Caco-2 (cell line): ENCODE data around the gene DPF1. TPM values are rescaled to one million over a fixed set of nuclear protein-coding genes. Genes with fewer than 3 reads are reported as not detected.

Experiments
- BruUV-seq: library from RNA; stranded (reverse); fragments of 400-500 nt; replicated peaks from 2 replicates; lab custom pipeline; 2021; lab: Mats Ljungman, UMichigan
- CTCF ChIA-PET: fragments of 300-600 bp; sonication (Branson Sonifier 250); formaldehyde crosslinking; loops from one replicate; lab custom pipeline; 2022; ENCODE audit warnings: antibody characterized with exemption; lab: Charles Lee
- POLR2A ChIA-PET: fragments of 300-600 bp; sonication (Branson Sonifier 250); formaldehyde crosslinking; loops from one replicate; lab custom pipeline; 2022; ENCODE audit warnings: antibody characterized with exemption; lab: Charles Lee
- DNase-seq, 2 experiments: peaks; one replicate each; pipeline versions ENCODE4 v3.0.0 to v3.0.0-alpha.2; 2020 to 2022
- H3K27me3 ChIP-seq: replicated peaks from 2 replicates; pipeline ENCODE4 v1.6.0; 2011; ENCODE audit warnings: low read length; ENCODE audit not compliant: control insufficient read depth, insufficient read depth
- H3K36me3 ChIP-seq: 2 replicates; pipeline ENCODE4 v1.5.1; 2011; ENCODE audit warnings: low read length; ENCODE audit not compliant: control insufficient read depth, insufficient read depth
- H3K4me1 ChIP-seq: fragments of 250-450 bp; sonication (Bioruptor Pico); 2 replicates; pipeline ENCODE4 v1.5.1; 2020; ENCODE audit warnings: mild to moderate bottlenecking
- H3K4me3 ChIP-seq: 2 replicates; pipeline ENCODE4 v1.5.1; 2011; ENCODE audit warnings: low read depth, mild to moderate bottlenecking, control low read depth, low read length
- H3K9me3 ChIP-seq: fragments of 250-450 bp; sonication (Bioruptor Pico); 2 replicates; pipeline ENCODE4 v1.5.1; 2020; ENCODE audit warnings: mild to moderate bottlenecking, moderate library complexity
- H3K27ac Mint-ChIP-seq: one replicate; pipeline ENCODE4 v1.8.0; 2022; ENCODE audit warnings: mixed read lengths; ENCODE audit not compliant: unreplicated experiment
- H3K27me3 Mint-ChIP-seq: one replicate; pipeline ENCODE4 v1.8.0; 2022; ENCODE audit warnings: mixed read lengths; ENCODE audit not compliant: insufficient read depth, unreplicated experiment
- H3K36me3 Mint-ChIP-seq: one replicate; pipeline ENCODE4 v1.8.0; 2022; ENCODE audit warnings: mild to moderate bottlenecking, mixed read lengths; ENCODE audit not compliant: insufficient read depth, unreplicated experiment
- H3K4me1 Mint-ChIP-seq: one replicate; pipeline ENCODE4 v1.8.0; 2022; ENCODE audit warnings: low read depth, mixed read lengths; ENCODE audit not compliant: unreplicated experiment
- H3K4me3 Mint-ChIP-seq: one replicate; pipeline ENCODE4 v1.8.0; 2022; ENCODE audit warnings: mild to moderate bottlenecking, moderate library complexity, mixed read lengths; ENCODE audit not compliant: unreplicated experiment
- H3K9me3 Mint-ChIP-seq: one replicate; pipeline ENCODE4 v1.8.0; 2022; ENCODE audit warnings: mixed read lengths; ENCODE audit not compliant: unreplicated experiment
- intact Hi-C: fragments of 100-400 bp; cut with micrococcal nuclease; formaldehyde crosslinking; loops from one replicate; pipeline ENCODE4 v1.10.0; 2022; ENCODE audit not compliant: unreplicated experiment
- total RNA-seq: library from RNA; stranded (reverse); gene quantifications from 2 replicates; pipeline ENCODE4 v1.2.3, GENCODE V29; 2022
- TF ChIP-seq, protein P1 (sequence below), 2 experiments: fragments of 200-600 bp in 1 of 2; IDR thresholded peaks; 1 replicate in 1 of 2; 2 replicates in 1 of 2; pipeline versions ENCODE4 v1.5.1 to v1.8.0; 2011 to 2022; ENCODE audit warnings: antibody characterized with exemption in 1 of 2, control low read depth in 1 of 2, inconsistent platforms in 1 of 2, low read depth in 1 of 2, low read length in 1 of 2, mild to moderate bottlenecking in 1 of 2, moderate library complexity in 1 of 2; ENCODE audit not compliant: insufficient read depth in 1 of 2, severe bottlenecking in 1 of 2, unreplicated experiment in 1 of 2

DPF1 gene
- total RNA-seq, 1 experiment from 2014 or later, result 5.0 TPM

DNA sequence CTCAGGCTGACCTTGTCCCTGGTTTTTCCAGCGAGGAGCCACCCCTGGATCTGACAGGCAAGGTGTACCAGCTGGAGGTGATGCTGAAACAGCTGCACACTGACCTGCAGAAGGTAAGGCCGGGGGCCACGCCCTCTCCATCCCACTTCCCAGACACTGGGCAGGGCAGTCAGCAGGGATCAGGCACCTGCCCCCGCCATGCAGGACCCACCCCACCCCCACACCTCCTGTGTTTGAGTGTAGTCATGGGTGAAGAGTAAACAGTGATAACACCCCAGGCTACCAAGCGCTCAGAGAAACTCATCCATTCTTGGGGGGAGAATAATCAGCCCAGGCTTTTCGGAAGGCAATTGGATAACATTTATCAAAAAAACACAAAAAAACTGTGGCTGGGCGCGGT, 19.9 kb downstream of the DPF1 start:
- Histone ChIP-seq H3K9me3 (no peaks in the 10 kb centered on the region), H3K4me3 (no peak overlapping the region), H3K27me3 (no peaks in the 10 kb centered on the region), H3K36me3 (peaks cover 6% of the 10 kb centered on the region), H3K4me1 (no peaks in the 10 kb centered on the region)
- POLR2A ChIA-PET, result no interaction called here
- no TSS peak for BruUV-seq
- H3K4me1 Mint-ChIP-seq, result no peaks in the 10 kb centered on the region
- H3K27me3 Mint-ChIP-seq, result no peaks in the 10 kb centered on the region
- H3K9me3 Mint-ChIP-seq, result no peaks in the 10 kb centered on the region
- CTCF ChIA-PET, result no interaction called here
- peak; percentile 52 to 60 for DNase-seq
- H3K36me3 Mint-ChIP-seq, result peaks cover 76% of the 10 kb centered on the region
- peak overlapping the region; percentile 61 for H3K27ac Mint-ChIP-seq
- TF ChIP-seq, protein P1, sequence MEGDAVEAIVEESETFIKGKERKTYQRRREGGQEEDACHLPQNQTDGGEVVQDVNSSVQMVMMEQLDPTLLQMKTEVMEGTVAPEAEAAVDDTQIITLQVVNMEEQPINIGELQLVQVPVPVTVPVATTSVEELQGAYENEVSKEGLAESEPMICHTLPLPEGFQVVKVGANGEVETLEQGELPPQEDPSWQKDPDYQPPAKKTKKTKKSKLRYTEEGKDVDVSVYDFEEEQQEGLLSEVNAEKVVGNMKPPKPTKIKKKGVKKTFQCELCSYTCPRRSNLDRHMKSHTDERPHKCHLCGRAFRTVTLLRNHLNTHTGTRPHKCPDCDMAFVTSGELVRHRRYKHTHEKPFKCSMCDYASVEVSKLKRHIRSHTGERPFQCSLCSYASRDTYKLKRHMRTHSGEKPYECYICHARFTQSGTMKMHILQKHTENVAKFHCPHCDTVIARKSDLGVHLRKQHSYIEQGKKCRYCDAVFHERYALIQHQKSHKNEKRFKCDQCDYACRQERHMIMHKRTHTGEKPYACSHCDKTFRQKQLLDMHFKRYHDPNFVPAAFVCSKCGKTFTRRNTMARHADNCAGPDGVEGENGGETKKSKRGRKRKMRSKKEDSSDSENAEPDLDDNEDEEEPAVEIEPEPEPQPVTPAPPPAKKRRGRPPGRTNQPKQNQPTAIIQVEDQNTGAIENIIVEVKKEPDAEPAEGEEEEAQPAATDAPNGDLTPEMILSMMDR (IDR thresholded peaks at IDR 0.05; ENCODE audit: insufficient read depth in 1 of 2, low read depth in 1 of 2, low read length in 1 of 2, severe bottlenecking in 1 of 2, unreplicated experiment in 1 of 2), result no peak
- intact Hi-C loops, result no loop called here
- H3K4me3 Mint-ChIP-seq, result no peak overlapping the region

DNA sequence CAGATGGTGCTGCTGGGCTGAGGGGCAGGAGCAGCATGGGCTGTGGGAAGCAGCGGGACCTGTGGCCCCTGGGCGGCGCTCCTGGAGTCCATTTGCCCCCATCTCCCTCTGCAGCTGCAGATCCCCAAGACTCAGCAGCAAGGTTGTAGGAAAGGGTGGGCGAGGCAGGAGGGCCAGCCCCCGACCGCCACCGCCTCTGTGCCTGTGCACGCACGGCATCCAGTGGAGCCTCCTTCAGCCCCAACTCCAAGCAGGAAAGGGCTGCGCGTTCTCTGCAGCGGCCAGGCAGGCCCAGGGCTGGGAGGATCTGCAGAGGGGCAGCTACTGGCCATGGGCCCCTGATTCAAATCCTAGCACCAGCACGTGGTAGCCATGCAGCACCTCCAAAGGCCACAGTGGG, 20.8 kb downstream of the DPF1 start:
- H3K4me3 ChIP-seq, result no peak overlapping the region
- Mint-ChIP-seq H3K4me3 (no peak overlapping the region), H3K36me3 (peaks cover 76% of the 10 kb centered on the region), H3K27ac (no peak overlapping the region), H3K4me1 (no peaks in the 10 kb centered on the region), H3K27me3 (no peaks in the 10 kb centered on the region), H3K9me3 (no peaks in the 10 kb centered on the region)
- intact Hi-C loops, result no loop called here
- TF ChIP-seq, protein P1 (IDR thresholded peaks at IDR 0.05; ENCODE audit: insufficient read depth in 1 of 2, low read depth in 1 of 2, low read length in 1 of 2, severe bottlenecking in 1 of 2, unreplicated experiment in 1 of 2), result no peak
- H3K4me1 ChIP-seq, result no peaks in the 10 kb centered on the region
- H3K36me3 ChIP-seq, result peaks cover 6% of the 10 kb centered on the region
- no peaks in the 10 kb centered on the region for H3K27me3 ChIP-seq
- no peaks in the 10 kb centered on the region for H3K9me3 ChIP-seq
- ChIA-PET POLR2A (interaction anchor here (0.6 kb wide), 1 partner anchor 262 kb away, joined by 7 read pairs; no protein-coding TSS in a partner anchor), CTCF (no interaction called here)
- no TSS peak for BruUV-seq
- no peak for DNase-seq

DNA sequence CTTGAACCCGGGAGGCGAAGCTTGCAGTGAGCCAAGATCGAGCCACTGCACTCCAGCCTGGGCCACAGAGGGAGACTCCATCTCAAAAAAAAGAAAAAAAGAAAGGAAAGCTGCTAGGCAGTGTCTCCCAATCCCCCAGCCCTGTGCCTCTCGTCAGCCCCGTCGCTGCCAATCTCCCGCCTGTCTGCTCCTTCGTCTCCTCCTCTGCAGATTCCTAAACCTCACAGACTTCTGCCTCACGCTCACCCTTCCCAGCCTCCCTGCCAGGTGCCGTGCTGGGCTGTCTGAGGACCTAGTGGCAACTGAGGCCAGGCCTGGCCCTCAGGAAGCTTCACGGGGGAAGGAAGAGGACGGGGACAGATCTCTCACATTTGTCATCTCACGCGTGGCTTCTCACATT, 21.5 kb downstream of the DPF1 start:
- H3K9me3 ChIP-seq, result no peaks in the 10 kb centered on the region
- Mint-ChIP-seq H3K27me3 (no peaks in the 10 kb centered on the region), H3K9me3 (no peaks in the 10 kb centered on the region), H3K36me3 (peaks cover 80% of the 10 kb centered on the region), H3K4me3 (no peak overlapping the region), H3K27ac (peak overlapping the region; percentile 13), H3K4me1 (no peaks in the 10 kb centered on the region)
- ChIA-PET CTCF (no interaction called here), POLR2A (no interaction called here)
- no peaks in the 10 kb centered on the region for H3K4me1 ChIP-seq
- intact Hi-C loops, result no loop called here
- TF ChIP-seq, protein P1 (IDR thresholded peaks at IDR 0.05; ENCODE audit: insufficient read depth in 1 of 2, low read depth in 1 of 2, low read length in 1 of 2, severe bottlenecking in 1 of 2, unreplicated experiment in 1 of 2), result no peak
- no peak for DNase-seq
- peaks cover 6% of the 10 kb centered on the region for H3K36me3 ChIP-seq
- H3K4me3 ChIP-seq, result no peak overlapping the region
- no peaks in the 10 kb centered on the region for H3K27me3 ChIP-seq
- BruUV-seq, result no TSS peak
